Activated naive CD8-positive, alpha-beta T cell treated with anti-CD3 and anti-CD28 coated beads for 36 hours (primary cell): ENCODE data around the gene UROC1. TPM values are rescaled to one million over a fixed set of nuclear protein-coding genes. Genes with fewer than 3 reads are reported as not detected.

Source experiments
- DNase-seq: peaks from one replicate; pipeline ENCODE4 v3.0.0; 2021
- H3K27ac Mint-ChIP-seq: one replicate; pipeline ENCODE4 v1.8.0; 2022; ENCODE audit warnings: mild to moderate bottlenecking, moderate library complexity, mixed read lengths
- H3K27me3 Mint-ChIP-seq: one replicate; pipeline ENCODE4 v1.8.0; 2022; ENCODE audit warnings: mild to moderate bottlenecking, mixed read lengths
- H3K36me3 Mint-ChIP-seq: one replicate; pipeline ENCODE4 v1.8.0; 2021; ENCODE audit warnings: mild to moderate bottlenecking, mixed read lengths
- H3K4me1 Mint-ChIP-seq: one replicate; pipeline ENCODE4 v1.8.0; 2021; ENCODE audit warnings: mixed read lengths
- H3K4me3 Mint-ChIP-seq: one replicate; pipeline ENCODE4 v1.8.0; 2022; ENCODE audit warnings: mild to moderate bottlenecking, moderate library complexity, mixed read lengths
- H3K9me3 Mint-ChIP-seq: one replicate; pipeline ENCODE4 v1.8.0; 2022; ENCODE audit warnings: mixed read lengths
- total RNA-seq, 2 experiments: library from RNA; stranded (reverse); gene quantifications; one replicate each; pipeline ENCODE4 v1.2.3, GENCODE V29; 2021

UROC1 gene
- total RNA-seq, 2 experiments from 2014 or later = not detected

DNA sequence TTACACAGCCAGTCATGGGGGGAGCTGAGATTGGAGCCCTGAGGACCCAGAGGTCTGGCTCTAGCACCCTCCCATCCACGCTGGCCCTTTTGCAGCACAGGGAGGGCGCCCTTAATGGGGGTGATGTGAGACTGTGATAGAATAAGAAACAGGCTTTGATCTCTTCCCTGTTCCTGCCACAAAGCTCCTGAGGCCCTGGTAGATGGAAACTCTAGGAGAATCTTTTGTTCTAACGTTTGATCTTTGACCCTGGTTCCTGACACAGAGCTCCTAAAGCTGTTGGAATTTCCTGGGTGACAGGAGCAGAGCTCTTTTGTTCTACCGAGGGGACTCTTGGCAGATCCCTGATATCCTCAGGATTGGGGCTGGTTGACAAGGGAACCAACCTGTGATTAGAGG lies 1.2 kb upstream of the UROC1 start:
- H3K4me1 Mint-ChIP-seq = no peaks in the 10 kb centered on the region
- H3K36me3 Mint-ChIP-seq = no peaks in the 10 kb centered on the region
- H3K27me3 Mint-ChIP-seq = peaks cover 17% of the 10 kb centered on the region
- H3K4me3 Mint-ChIP-seq = no peak overlapping the region
- no peak for DNase-seq
- H3K27ac Mint-ChIP-seq = no peak overlapping the region
- no peaks in the 10 kb centered on the region for H3K9me3 Mint-ChIP-seq

DNA sequence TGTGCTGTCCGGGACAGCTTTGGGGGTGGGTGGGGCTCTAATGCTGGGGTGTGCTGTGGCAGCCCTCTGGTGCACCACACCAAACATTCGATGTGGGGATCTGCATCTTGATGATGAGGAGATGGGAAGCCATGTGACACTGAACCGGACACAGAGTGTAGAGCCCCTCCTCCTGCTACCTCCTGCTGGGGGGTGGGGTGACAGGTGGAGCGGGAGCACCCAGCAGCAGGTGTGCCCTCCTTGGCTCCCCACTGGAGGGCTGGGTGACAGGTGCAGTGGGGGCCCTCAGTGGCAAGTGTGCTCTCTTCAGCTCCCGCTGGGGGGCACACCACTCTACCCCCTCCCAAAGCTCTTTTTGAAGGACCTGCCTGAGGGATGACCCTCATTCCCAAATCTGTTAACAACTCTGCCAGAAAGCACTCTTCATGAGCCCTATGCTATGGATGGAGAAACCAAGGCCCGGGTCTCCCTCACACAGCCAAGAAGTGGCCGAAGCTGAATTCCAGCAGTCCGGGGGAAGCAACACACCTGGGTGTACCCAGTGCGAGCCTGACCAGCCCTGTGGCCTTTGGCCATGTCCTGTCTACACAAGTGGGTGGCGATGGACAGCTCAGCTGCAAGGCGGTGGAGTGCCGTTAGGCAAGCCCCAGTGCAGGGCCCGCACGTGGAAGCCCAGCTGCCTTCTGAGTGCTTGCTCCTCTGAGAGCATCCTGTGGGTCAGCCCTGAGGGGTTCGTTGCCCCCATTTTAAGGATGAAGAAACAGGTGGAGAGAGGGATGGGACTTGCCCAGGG lies 609 bp upstream of the UROC1 start:
- DNase-seq = no peak
- H3K27ac Mint-ChIP-seq = no peak overlapping the region
- no peak overlapping the region for H3K4me3 Mint-ChIP-seq
- H3K4me1 Mint-ChIP-seq = no peaks in the 10 kb centered on the region
- H3K27me3 Mint-ChIP-seq = peaks cover 11% of the 10 kb centered on the region
- no peaks in the 10 kb centered on the region for H3K9me3 Mint-ChIP-seq
- H3K36me3 Mint-ChIP-seq = no peaks in the 10 kb centered on the region

- Mint-ChIP-seq H3K27me3 (no peaks in the 10 kb centered on the region), H3K4me3 (no peak overlapping the region), H3K36me3 (no peaks in the 10 kb centered on the region), H3K4me1 (no peaks in the 10 kb centered on the region), H3K27ac (no peak overlapping the region), H3K9me3 (no peaks in the 10 kb centered on the region)
- DNase-seq = no peak
Observed at GRCh38 chr3:126516936-126517290, 660 bp downstream of the UROC1 start.

DNA sequence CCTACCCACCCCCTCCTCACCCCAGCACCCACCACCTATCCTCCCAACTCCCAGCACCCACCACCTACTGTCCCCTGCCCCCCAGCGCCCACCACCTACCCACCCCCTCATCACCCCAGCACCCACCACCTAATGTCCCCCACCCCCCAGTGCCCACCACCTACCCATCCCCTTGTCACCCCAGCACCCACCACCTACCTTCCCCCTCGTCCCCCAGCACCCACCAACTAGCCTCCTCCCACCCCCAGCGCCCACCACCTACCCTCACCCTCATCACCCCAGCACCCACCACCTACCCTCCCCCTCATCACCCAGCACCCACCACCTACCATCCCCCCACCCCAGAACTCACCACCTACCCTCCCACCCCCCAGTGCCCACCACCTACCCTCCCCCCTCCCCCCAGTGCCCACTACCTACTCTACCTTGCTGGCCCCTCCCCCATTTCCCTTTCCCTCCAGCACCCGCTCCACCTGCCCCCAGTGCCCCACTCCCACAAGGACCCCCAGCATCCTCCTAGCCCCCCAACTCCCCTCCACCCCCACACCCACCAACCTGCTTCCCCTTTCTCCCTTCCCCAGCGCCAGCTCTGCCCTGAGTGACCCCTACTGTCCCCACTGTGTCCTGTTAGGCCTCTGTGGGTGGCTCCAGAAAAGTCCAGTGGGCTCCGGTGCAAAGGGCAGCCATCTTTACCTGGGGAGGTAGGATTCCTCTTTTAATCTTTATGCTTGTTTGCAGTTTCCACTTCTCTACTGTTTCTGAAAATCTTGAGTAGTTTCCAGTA lies 1.2 kb downstream of the UROC1 start:
- no peaks in the 10 kb centered on the region for H3K36me3 Mint-ChIP-seq
- no peaks in the 10 kb centered on the region for H3K27me3 Mint-ChIP-seq
- H3K9me3 Mint-ChIP-seq = no peaks in the 10 kb centered on the region
- DNase-seq = no peak
- H3K4me3 Mint-ChIP-seq = no peak overlapping the region
- no peaks in the 10 kb centered on the region for H3K4me1 Mint-ChIP-seq
- H3K27ac Mint-ChIP-seq = no peak overlapping the region

- no peak for DNase-seq
- Mint-ChIP-seq H3K4me3 (no peak overlapping the region), H3K27ac (no peak overlapping the region), H3K36me3 (no peaks in the 10 kb centered on the region), H3K27me3 (no peaks in the 10 kb centered on the region), H3K9me3 (no peaks in the 10 kb centered on the region), H3K4me1 (no peaks in the 10 kb centered on the region)
Observed at GRCh38 chr3:126515066-126515706, 2.4 kb downstream of the UROC1 start.

DNA sequence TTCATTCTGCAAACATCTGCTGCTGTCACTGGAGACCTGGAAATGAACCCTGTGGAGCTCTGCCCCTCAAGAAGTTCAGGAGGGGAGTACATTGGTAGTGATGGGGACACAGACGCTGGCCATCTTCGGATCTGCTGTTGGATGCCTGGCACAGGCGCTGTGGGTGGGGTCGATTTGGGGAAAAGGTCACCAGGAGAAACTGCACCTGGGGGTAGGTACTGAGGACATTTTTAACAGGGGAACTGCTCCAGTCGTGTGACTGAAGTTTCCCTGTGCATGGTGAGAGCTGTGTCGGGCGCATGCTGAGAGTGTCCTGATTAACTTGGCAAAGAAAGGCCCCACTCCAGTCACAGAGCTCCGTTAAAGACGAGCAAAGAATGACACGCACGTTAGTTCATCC lies 3.4 kb downstream of the UROC1 start:
- DNase-seq = no peak
- no peaks in the 10 kb centered on the region for H3K9me3 Mint-ChIP-seq
- H3K4me1 Mint-ChIP-seq = no peaks in the 10 kb centered on the region
- H3K36me3 Mint-ChIP-seq = no peaks in the 10 kb centered on the region
- no peak overlapping the region for H3K27ac Mint-ChIP-seq
- H3K27me3 Mint-ChIP-seq = no peaks in the 10 kb centered on the region
- H3K4me3 Mint-ChIP-seq = no peak overlapping the region

DNA sequence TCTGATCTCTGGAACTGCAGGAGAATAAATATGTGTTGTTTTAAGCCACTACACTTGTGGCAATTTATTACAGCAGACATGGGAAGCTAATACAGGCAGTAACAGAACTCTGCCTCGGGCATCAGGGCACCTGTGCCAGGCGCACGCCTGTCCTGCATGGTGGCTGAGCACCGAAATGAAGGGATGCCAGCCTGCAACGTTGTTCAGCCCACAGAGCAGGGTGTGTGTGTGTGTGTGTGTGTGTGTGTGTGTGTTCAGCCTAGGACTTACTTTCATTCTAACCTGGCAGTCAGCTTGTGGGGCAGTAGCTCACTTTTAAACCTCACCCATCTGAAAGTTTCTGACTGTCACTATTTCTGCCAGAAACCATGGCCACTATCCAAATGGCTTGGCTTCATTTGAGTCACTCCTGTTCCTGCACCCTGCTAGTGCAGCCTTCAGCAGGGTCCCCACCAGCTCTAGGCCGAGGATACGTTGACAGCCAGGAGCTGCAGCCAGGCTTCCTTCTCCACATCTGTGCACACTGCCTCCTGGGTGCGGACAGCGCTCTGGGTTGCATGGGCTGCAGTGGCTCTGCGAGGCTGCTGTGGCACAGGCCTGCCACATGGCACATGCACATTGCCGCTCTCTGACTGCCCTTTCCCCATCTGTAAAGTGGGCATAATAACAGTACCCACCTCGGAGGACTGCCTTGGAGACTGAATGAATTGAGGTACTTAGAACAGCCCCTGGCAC lies 4.5 kb downstream of the UROC1 start:
- H3K27me3 Mint-ChIP-seq = no peaks in the 10 kb centered on the region
- DNase-seq = no peak
- H3K9me3 Mint-ChIP-seq = no peaks in the 10 kb centered on the region
- H3K36me3 Mint-ChIP-seq = no peaks in the 10 kb centered on the region
- H3K4me3 Mint-ChIP-seq = no peak overlapping the region
- H3K27ac Mint-ChIP-seq = no peak overlapping the region
- H3K4me1 Mint-ChIP-seq = no peaks in the 10 kb centered on the region

DNA sequence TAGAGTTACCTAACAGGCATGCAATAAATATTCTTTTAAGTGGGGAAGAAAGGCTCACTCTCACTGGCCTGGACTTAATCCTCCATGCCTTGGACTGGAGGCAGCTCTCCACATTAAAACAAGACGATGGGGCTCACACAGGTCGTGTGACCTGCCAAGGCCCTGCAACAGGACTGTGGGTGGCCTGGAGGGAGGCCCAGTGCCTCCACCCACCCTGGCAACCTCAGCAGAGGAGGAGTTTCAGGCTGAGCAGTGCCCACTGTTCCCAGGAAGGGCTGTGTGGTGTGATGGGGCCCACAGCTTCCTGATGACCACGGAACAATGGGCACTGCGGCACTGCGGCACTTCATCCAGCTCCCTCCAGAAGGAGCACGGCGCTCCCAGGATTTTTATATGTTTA lies 5.5 kb downstream of the UROC1 start:
- H3K4me1 Mint-ChIP-seq = no peaks in the 10 kb centered on the region
- H3K9me3 Mint-ChIP-seq = no peaks in the 10 kb centered on the region
- H3K27ac Mint-ChIP-seq = no peak overlapping the region
- no peaks in the 10 kb centered on the region for H3K36me3 Mint-ChIP-seq
- no peaks in the 10 kb centered on the region for H3K27me3 Mint-ChIP-seq
- no peak for DNase-seq
- H3K4me3 Mint-ChIP-seq = no peak overlapping the region

DNA sequence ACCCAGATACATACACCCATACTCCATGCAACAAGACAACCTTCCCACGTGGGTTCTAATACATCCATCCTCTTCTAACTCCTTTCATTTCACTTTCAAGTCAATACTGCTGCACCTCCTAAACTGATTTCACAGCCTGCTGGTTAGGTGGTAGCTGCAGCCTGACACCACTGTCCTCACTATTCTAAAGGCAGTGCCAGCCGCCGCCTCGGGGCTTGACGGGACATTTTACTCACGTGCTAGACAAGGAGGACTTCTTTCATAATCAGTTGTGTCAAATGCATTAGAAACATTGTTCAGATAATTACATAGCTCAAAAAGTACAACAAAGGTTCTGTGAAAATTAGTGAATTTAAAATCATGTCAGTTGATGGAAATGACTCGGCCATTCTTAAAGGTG lies 6.3 kb downstream of the UROC1 start:
- no peaks in the 10 kb centered on the region for H3K36me3 Mint-ChIP-seq
- H3K4me3 Mint-ChIP-seq = no peak overlapping the region
- no peaks in the 10 kb centered on the region for H3K9me3 Mint-ChIP-seq
- DNase-seq = no peak
- H3K4me1 Mint-ChIP-seq = no peaks in the 10 kb centered on the region
- no peaks in the 10 kb centered on the region for H3K27me3 Mint-ChIP-seq
- no peak overlapping the region for H3K27ac Mint-ChIP-seq

GRCh38 chr3:126510308-126510910 lies 7.2 kb downstream of the UROC1 start:
- no peak overlapping the region for H3K27ac Mint-ChIP-seq
- H3K36me3 Mint-ChIP-seq = no peaks in the 10 kb centered on the region
- H3K9me3 Mint-ChIP-seq = no peaks in the 10 kb centered on the region
- no peaks in the 10 kb centered on the region for H3K4me1 Mint-ChIP-seq
- H3K27me3 Mint-ChIP-seq = no peaks in the 10 kb centered on the region
- H3K4me3 Mint-ChIP-seq = no peak overlapping the region
- no peak for DNase-seq

GRCh38 chr3:126509597-126510307 lies 7.8 kb downstream of the UROC1 start:
- Mint-ChIP-seq H3K4me3 (no peak overlapping the region), H3K27ac (no peak overlapping the region), H3K9me3 (no peaks in the 10 kb centered on the region), H3K27me3 (no peaks in the 10 kb centered on the region), H3K36me3 (no peaks in the 10 kb centered on the region), H3K4me1 (no peaks in the 10 kb centered on the region)
- no peak for DNase-seq

- no peaks in the 10 kb centered on the region for H3K36me3 Mint-ChIP-seq
- no peak overlapping the region for H3K27ac Mint-ChIP-seq
- no peaks in the 10 kb centered on the region for H3K4me1 Mint-ChIP-seq
- H3K27me3 Mint-ChIP-seq = no peaks in the 10 kb centered on the region
- no peaks in the 10 kb centered on the region for H3K9me3 Mint-ChIP-seq
- no peak overlapping the region for H3K4me3 Mint-ChIP-seq
- DNase-seq = no peak
Observed at GRCh38 chr3:126508564-126508964, 9.0 kb downstream of the UROC1 start.

DNA sequence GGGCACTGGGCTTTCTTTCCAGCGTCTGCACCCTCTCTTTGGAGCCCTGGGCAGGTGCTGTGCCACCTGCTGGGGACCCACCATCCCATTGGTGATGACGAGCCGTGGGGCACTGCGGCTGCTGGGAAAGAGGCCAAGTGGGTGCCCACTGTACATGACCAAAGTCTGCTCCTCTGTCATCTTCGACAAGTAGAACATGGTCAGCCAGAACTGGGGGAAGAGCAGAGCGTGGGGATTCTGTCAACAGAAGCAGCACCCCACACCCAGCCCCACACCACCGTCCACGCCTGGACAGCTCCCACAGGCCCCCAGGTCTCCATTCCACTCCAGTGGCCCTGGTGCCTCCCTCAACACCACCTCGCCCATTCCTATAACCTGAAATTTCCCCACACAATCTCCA lies 9.7 kb downstream of the UROC1 start:
- Mint-ChIP-seq H3K4me3 (no peak overlapping the region), H3K4me1 (no peaks in the 10 kb centered on the region), H3K9me3 (no peaks in the 10 kb centered on the region), H3K36me3 (no peaks in the 10 kb centered on the region), H3K27ac (no peak overlapping the region), H3K27me3 (no peaks in the 10 kb centered on the region)
- DNase-seq = no peak

- H3K27me3 Mint-ChIP-seq = no peaks in the 10 kb centered on the region
- DNase-seq = no peak
- no peaks in the 10 kb centered on the region for H3K36me3 Mint-ChIP-seq
- no peaks in the 10 kb centered on the region for H3K4me1 Mint-ChIP-seq
- H3K27ac Mint-ChIP-seq = no peak overlapping the region
- H3K9me3 Mint-ChIP-seq = no peaks in the 10 kb centered on the region
- no peak overlapping the region for H3K4me3 Mint-ChIP-seq
Observed at GRCh38 chr3:126503701-126504100, 13.9 kb downstream of the UROC1 start.
